ENCODE results near the gene DQX1. TPM values are rescaled to one million over a fixed set of nuclear protein-coding genes. Genes with fewer than 3 reads are reported as not detected.

The DQX1 gene
- total RNA-seq, result 1.0 and 3.9 TPM in 2 replicates

GRCh38 chr2:74525717-74526648 lies at the start of gene DQX1:
DQX1 (minus strand) TSS chr2:74526231; CDS start chr2:74525729, 502 bp downstream.

GRCh38 chr2:74553892-74554819 lies 28.1 kb upstream of the DQX1 start, which contains the start of the genes DOK1 and LOXL3:
DOK1 (plus strand) TSS chr2:74554720; CDS start chr2:74554755, 35 bp downstream.
LOXL3 (minus strand) TSS chr2:74553942; CDS start chr2:74552634, 1,308 bp downstream.

GRCh38 chr2:74529357-74530238 lies 3.6 kb upstream of the DQX1 start, which contains the start of the genes AUP1 and HTRA2:
AUP1 (minus strand) TSS chr2:74529706; CDS start chr2:74529629, 77 bp downstream.
HTRA2 (plus strand) TSS chr2:74529933; CDS start chr2:74530007, 74 bp downstream.

GRCh38 chr2:74514368-74515270 lies 11.4 kb downstream of the DQX1 start, which contains the start of gene TLX2:
TLX2 (plus strand) TSS chr2:74514450; CDS start chr2:74514807, 357 bp downstream.

GRCh38 chr2:74507145-74507925 lies 18.7 kb downstream of the DQX1 start, which contains the start of gene PCGF1:
PCGF1 (minus strand) TSS chr2:74507695; CDS start chr2:74507668, 27 bp downstream.

GRCh38 chr2:74499267-74499939 lies 26.6 kb downstream of the DQX1 start, which contains the start of gene LBX2:
LBX2 (minus strand) TSS chr2:74499603; CDS start chr2:74499537, 66 bp downstream.

GRCh38 chr2:74482801-74483674 lies 43.0 kb downstream of the DQX1 start, which contains the start of the genes CCDC142 and TTC31:
CCDC142 (minus strand) TSS chr2:74482998; CDS start chr2:74482837, 161 bp downstream.
TTC31 (plus strand) TSS chr2:74483081; CDS start chr2:74483096, 15 bp downstream.

GRCh38 chr2:74472086-74472944 lies 53.7 kb downstream of the DQX1 start, which contains the start of gene MRPL53:
MRPL53 (minus strand) TSS chr2:74472680; CDS start chr2:74472660, 20 bp downstream.

Other genes with a start within 250 kb of the DQX1 start
- under 0.01 and 0.21 TPM in 2 replicates for gene SLC4A5, start 182.8 kb downstream of the DQX1 start, total RNA-seq
- 52.6 and 114 TPM in 2 replicates for gene DCTN1, start 145.9 kb downstream of the DQX1 start, total RNA-seq
- under 0.01 and 0.85 TPM in 2 replicates for gene C2orf81, start 104.6 kb downstream of the DQX1 start, total RNA-seq
- gene WDR54, start 104.5 kb downstream of the DQX1 start, total RNA-seq, result 16.9 and 19.5 TPM in 2 replicates
- gene RTKN, start 84.3 kb downstream of the DQX1 start, total RNA-seq, result 33.2 and 51.9 TPM in 2 replicates
- 9.9 and 14.5 TPM in 2 replicates for gene INO80B, start 71.1 kb downstream of the DQX1 start, total RNA-seq
- gene WBP1, start 67.8 kb downstream of the DQX1 start, total RNA-seq, result 24.4 and 27.7 TPM in 2 replicates
- gene MOGS, start 60.8 kb downstream of the DQX1 start, total RNA-seq, result 64.4 and 67.0 TPM in 2 replicates
- gene MRPL53, start 53.6 kb downstream of the DQX1 start, total RNA-seq, result 18.4 and 27.0 TPM in 2 replicates
- 9.9 and 12.7 TPM in 2 replicates for gene CCDC142, start 43.2 kb downstream of the DQX1 start, total RNA-seq
- gene TTC31, start 43.1 kb downstream of the DQX1 start, total RNA-seq, result 6.8 and 11.6 TPM in 2 replicates
- 0.68 and 1.00 TPM in 2 replicates for gene LBX2, start 26.6 kb downstream of the DQX1 start, total RNA-seq
- gene PCGF1, start 18.5 kb downstream of the DQX1 start, total RNA-seq, result 36.4 and 39.0 TPM in 2 replicates
- not detected in 2 replicates for gene TLX2, start 11.8 kb downstream of the DQX1 start, total RNA-seq
- gene AUP1, start 3.5 kb upstream of the DQX1 start, total RNA-seq, result 111 and 175 TPM in 2 replicates
- gene HTRA2, start 3.7 kb upstream of the DQX1 start, total RNA-seq, result 31.9 and 59.8 TPM in 2 replicates
- 0.28 and 0.34 TPM in 2 replicates for gene LOXL3, start 27.7 kb upstream of the DQX1 start, total RNA-seq
- 0.68 and 2.1 TPM in 2 replicates for gene DOK1, start 28.5 kb upstream of the DQX1 start, total RNA-seq
- gene M1AP, start 122.1 kb upstream of the DQX1 start, total RNA-seq, result 2.1 and 2.8 TPM in 2 replicates
- gene SEMA4F, start 128.0 kb upstream of the DQX1 start, total RNA-seq, result 3.1 and 10.8 TPM in 2 replicates